ENCODE results near the gene SH3BP4. TPM values are rescaled to one million over a fixed set of nuclear protein-coding genes. Genes with fewer than 3 reads are reported as not detected.

SH3BP4 gene
- total and polyA plus RNA-seq, 10 of the 15 experiments (the other 5 are each of a cell fraction or from before 2014, with no cell fraction given), result 0.03 to 0.36 TPM; not detected in 8

GRCh38 chr2:235091983-235092382 lies 140.2 kb downstream of the SH3BP4 start:
- WGBS (ENCODE audit: insufficient coverage, insufficient replicate concordance, low lambda C conversion rate, missing lambda C conversion rate), result 31% methylated on average over 9 of the region's 9 CpGs
- no peaks in the 10 kb centered on the region for H3K4me1 ChIP-seq (ENCODE audit: control insufficient read depth, insufficient read depth, low read length)
- ChIA-PET POLR2A (no interaction called here), SMC1A (ENCODE audit: uncharacterized antibody, unreplicated experiment) (no interaction called here), RAD21 (ENCODE audit: unreplicated experiment) (no interaction called here), CTCF (no interaction called here)
- in situ Hi-C loops (cut with MboI) (no loop called here), intact Hi-C loops (cut with micrococcal nuclease; ENCODE audit: unreplicated experiment) (no loop called here)
- no peaks in the 10 kb centered on the region for H4K20me1 ChIP-seq (ENCODE audit: control insufficient read depth, insufficient read depth)
- no peaks in the 10 kb centered on the region for H3K36me3 ChIP-seq (ENCODE audit: control insufficient read depth in 2 of 2, insufficient read depth in 2 of 2, low read length in 1 of 2)
- no peak overlapping the region for H3K27ac ChIP-seq (ENCODE audit: control insufficient read depth, insufficient read depth)
- H3K9ac ChIP-seq (ENCODE audit: control insufficient read depth, insufficient read depth, low read length), result no peak overlapping the region
- TF ChIP-seq TCF3 (IDR thresholded peaks at IDR 0.05; ENCODE audit: borderline replicate concordance, insufficient read depth, low read depth, low read length) (no peak), SUZ12 (IDR thresholded peaks at IDR 0.05; ENCODE audit: unreplicated experiment) (no peak), GABPA (IDR thresholded peaks at IDR 0.05; ENCODE audit: low read depth) (no peak), CEBPZ (IDR thresholded peaks at IDR 0.05; ENCODE audit: low read depth, low read length) (no peak), E2F8 (IDR thresholded peaks at IDR 0.05; ENCODE audit: low read depth, partially characterized antibody) (no peak), E2F4 (IDR thresholded peaks at IDR 0.05; ENCODE audit: low read depth, low read length) (no peak), FOXK2 (IDR thresholded peaks at IDR 0.05) (no peak), NR2C2 (IDR thresholded peaks at IDR 0.05; ENCODE audit: borderline replicate concordance, control insufficient read depth, insufficient read length, low read depth) (no peak), ZNF622 (IDR thresholded peaks at IDR 0.05) (no peak)
- no peaks in the 10 kb centered on the region for H3K9me3 ChIP-seq (replicated peaks; ENCODE audit: control insufficient read depth, insufficient read depth, low read length)
- H3K4me2 ChIP-seq (ENCODE audit: control insufficient read depth, insufficient read depth), result no peak overlapping the region
- H2AFZ ChIP-seq (ENCODE audit: control insufficient read depth, low read depth, low read length), result no peak overlapping the region
- H3K79me2 ChIP-seq (ENCODE audit: control insufficient read depth, insufficient read depth, low read length), result no peaks in the 10 kb centered on the region
- FAIRE-seq, result no peak
- H3K27me3 ChIP-seq (replicated peaks in 1 of 2; ENCODE audit: control insufficient read depth in 2 of 2, insufficient read depth in 2 of 2, low read length in 1 of 2), result no peaks in the 10 kb centered on the region
- no TSS peak for BruUV-seq (replicated peaks)
- DNase-seq (ENCODE audit: low read depth, low spot score), result no peak
- H3K4me3 ChIP-seq, result no peak overlapping the region
- ATAC-seq, result no peak

Measured in GM12878 (cell line).